ENCODE measurements around the gene SPON2.
"Not testable (repeated sequence)": the region's sequence is repeated elsewhere in the genome, so short reads cannot be mapped to it uniquely, and the experiment has no call there.

SPON2 gene

GRCh38 chr4:1137063-1137776 is 35.2 kb downstream of the SPON2 start:
- H3K4me3 ChIP-seq (ENCODE audit: low read depth, low read length), result peak overlapping the region; percentile 37; the same call in 1 of the 2 replicates
- DNase-seq (ENCODE audit: low read depth), result peak; percentile 7
- TF ChIP-seq CTCF (IDR thresholded peaks at IDR 0.05; ENCODE audit: low read depth, low read length, missing control alignments), result no peak

GRCh38 chr4:1136048-1136447 is 36.3 kb downstream of the SPON2 start:
- H3K4me3 ChIP-seq (ENCODE audit: low read depth, low read length), result no peak overlapping the region
- DNase-seq (ENCODE audit: low read depth), result no peak

GRCh38 chr4:1133033-1133432 is 39.4 kb downstream of the SPON2 start:
- no peak for TF ChIP-seq CTCF (IDR thresholded peaks at IDR 0.05; ENCODE audit: low read depth, low read length, missing control alignments)
- no peak overlapping the region for H3K4me3 ChIP-seq (ENCODE audit: low read depth, low read length)
- DNase-seq (ENCODE audit: low read depth), result no peak

More at GRCh38 chr4:1136048-1136447, 36.3 kb downstream of the SPON2 start:
- TF ChIP-seq CTCF (IDR thresholded peaks at IDR 0.05; ENCODE audit: low read depth, low read length, missing control alignments), result no peak

- TF ChIP-seq CTCF (IDR thresholded peaks at IDR 0.05; ENCODE audit: low read depth, low read length, missing control alignments), result peak; percentile 99
- DNase-seq (ENCODE audit: low read depth), result peak; percentile 59
- H3K4me3 ChIP-seq (ENCODE audit: low read depth, low read length), result no peak overlapping the region
Observed at GRCh38 chr4:1130316-1131186, 41.8 kb downstream of the SPON2 start.

- DNase-seq (ENCODE audit: low read depth), result no peak
- TF ChIP-seq CTCF (IDR thresholded peaks at IDR 0.05; ENCODE audit: low read depth, low read length, missing control alignments), result no peak
- no peak overlapping the region for H3K4me3 ChIP-seq (ENCODE audit: low read depth, low read length)
Observed at GRCh38 chr4:1126506-1126905, 45.9 kb downstream of the SPON2 start.

- DNase-seq (ENCODE audit: low read depth); H3K4me3 ChIP-seq (ENCODE audit: low read depth, low read length): not testable (repeated sequence)
Observed at GRCh38 chr4:1125466-1125865, 46.9 kb downstream of the SPON2 start.

- TF ChIP-seq CTCF (IDR thresholded peaks at IDR 0.05; ENCODE audit: low read depth, low read length, missing control alignments), result no peak
- no peak overlapping the region for H3K4me3 ChIP-seq (ENCODE audit: low read depth, low read length)
- no peak for DNase-seq (ENCODE audit: low read depth)
Observed at GRCh38 chr4:1124818-1125217, 47.6 kb downstream of the SPON2 start.
